Sigmoid colon (tissue), 4 donors: ENCODE results near the gene RCOR2.

Experiments
- EP300 ChIP-seq, 4 donors: sonication (generic); formaldehyde crosslinking; IDR thresholded peaks; one replicate each; pipeline ENCODE4 v1.6.1; 2017; ENCODE audit warnings: antibody characterized with exemption in 4 of 4
- POLR2A ChIP-seq, 2 donors: fragments of 450-650 bp; IDR thresholded peaks; one replicate each; pipeline ENCODE4 v1.6.1; 2016; ENCODE audit warnings: antibody characterized with exemption in 2 of 2, mild to moderate bottlenecking in 2 of 2, moderate library complexity in 2 of 2
- POLR2AphosphoS5 ChIP-seq, 4 donors: sonication (generic); formaldehyde crosslinking; IDR thresholded peaks; one replicate each; pipeline ENCODE4 v1.6.1; 2017; ENCODE audit warnings: antibody characterized with exemption in 4 of 4
- TF ChIP-seq, protein P1 (sequence below), 4 experiments: fragments of 450-650 bp in 3 of 4; fragments of 200-600 bp in 1 of 4; IDR thresholded peaks; one replicate each; pipeline ENCODE4 v1.5.1; 2016 to 2019; ENCODE audit warnings: antibody characterized with exemption in 4 of 4, mild to moderate bottlenecking in 3 of 4, moderate library complexity in 2 of 4

DNA sequence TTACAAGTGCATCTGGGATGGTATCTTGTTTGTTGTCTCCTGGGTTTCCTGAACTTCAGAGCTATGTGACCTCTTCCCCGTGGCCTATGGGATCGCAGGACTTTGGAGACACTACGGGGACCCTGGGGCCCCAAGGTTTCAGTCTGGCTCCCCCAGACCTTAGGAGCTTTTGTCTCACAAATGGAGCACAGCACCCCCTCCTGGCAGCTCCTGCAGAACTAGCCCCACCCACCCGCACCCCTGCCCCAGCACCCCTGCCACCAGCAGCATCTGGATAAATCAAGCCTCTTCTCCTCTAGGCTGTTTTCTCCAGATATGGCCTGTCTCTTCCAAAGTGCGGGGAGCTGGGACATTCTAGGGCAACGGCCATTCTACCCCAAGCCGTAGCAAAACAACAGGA, 10.4 kb downstream of the RCOR2 start:
- TF ChIP-seq, protein P1, sequence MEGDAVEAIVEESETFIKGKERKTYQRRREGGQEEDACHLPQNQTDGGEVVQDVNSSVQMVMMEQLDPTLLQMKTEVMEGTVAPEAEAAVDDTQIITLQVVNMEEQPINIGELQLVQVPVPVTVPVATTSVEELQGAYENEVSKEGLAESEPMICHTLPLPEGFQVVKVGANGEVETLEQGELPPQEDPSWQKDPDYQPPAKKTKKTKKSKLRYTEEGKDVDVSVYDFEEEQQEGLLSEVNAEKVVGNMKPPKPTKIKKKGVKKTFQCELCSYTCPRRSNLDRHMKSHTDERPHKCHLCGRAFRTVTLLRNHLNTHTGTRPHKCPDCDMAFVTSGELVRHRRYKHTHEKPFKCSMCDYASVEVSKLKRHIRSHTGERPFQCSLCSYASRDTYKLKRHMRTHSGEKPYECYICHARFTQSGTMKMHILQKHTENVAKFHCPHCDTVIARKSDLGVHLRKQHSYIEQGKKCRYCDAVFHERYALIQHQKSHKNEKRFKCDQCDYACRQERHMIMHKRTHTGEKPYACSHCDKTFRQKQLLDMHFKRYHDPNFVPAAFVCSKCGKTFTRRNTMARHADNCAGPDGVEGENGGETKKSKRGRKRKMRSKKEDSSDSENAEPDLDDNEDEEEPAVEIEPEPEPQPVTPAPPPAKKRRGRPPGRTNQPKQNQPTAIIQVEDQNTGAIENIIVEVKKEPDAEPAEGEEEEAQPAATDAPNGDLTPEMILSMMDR (IDR thresholded peaks at IDR 0.05), result no peak
- TF ChIP-seq EP300 (IDR thresholded peaks at IDR 0.05) (no peak), POLR2A (IDR thresholded peaks at IDR 0.05) (no peak), POLR2AphosphoS5 (IDR thresholded peaks at IDR 0.05) (no peak)
